ENCODE measurements around the gene NMU.

Gene NMU

DNA sequence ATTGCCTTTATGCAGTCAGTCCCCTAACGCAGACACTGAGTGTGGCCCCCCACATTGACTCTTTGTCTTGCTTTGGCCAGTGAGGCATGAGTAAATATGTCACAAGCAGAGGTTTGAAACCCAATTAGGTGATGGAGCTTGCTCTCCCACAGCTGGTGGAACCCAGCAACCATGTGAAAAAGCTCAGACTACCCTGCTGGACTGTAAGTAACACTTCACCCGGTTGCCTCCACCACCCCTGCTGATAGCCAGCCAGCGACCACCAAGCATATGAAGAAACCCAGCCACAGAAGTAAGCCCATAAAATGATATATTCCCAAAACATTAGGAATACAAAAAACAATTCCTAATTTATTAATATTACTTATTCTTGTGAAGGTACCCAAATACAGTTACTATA lies 22.5 kb downstream of the NMU start:
- TF ChIP-seq CTCF (IDR thresholded peaks at IDR 0.05; ENCODE audit: borderline replicate concordance, control extremely low read depth, extremely low read depth, insufficient read depth, missing control alignments), result no peak
- in situ Hi-C loops (cut with MboI; ENCODE audit: low sequenced_read_pairs, unreplicated experiment), result no loop called here
- DNase-seq (ENCODE audit: low spot score), result no peak

GRCh38 chr4:55612341-55612740 lies 23.8 kb downstream of the NMU start:
- in situ Hi-C loops (cut with MboI; ENCODE audit: low sequenced_read_pairs, unreplicated experiment), result no loop called here
- TF ChIP-seq CTCF (IDR thresholded peaks at IDR 0.05; ENCODE audit: borderline replicate concordance, control extremely low read depth, extremely low read depth, insufficient read depth, missing control alignments), result no peak
- no peak for DNase-seq (ENCODE audit: low spot score)

GRCh38 chr4:55611358-55612059 lies 24.6 kb downstream of the NMU start:
- DNase-seq (ENCODE audit: low spot score), result no peak
- no peak for TF ChIP-seq CTCF (IDR thresholded peaks at IDR 0.05; ENCODE audit: borderline replicate concordance, control extremely low read depth, extremely low read depth, insufficient read depth, missing control alignments)
- in situ Hi-C loops (cut with MboI; ENCODE audit: low sequenced_read_pairs, unreplicated experiment), result no loop called here

- TF ChIP-seq CTCF (IDR thresholded peaks at IDR 0.05; ENCODE audit: borderline replicate concordance, control extremely low read depth, extremely low read depth, insufficient read depth, missing control alignments), result no peak
- DNase-seq (ENCODE audit: low spot score), result no peak
Measured at GRCh38 chr4:55610381-55610780, 25.7 kb downstream of the NMU start.

DNA sequence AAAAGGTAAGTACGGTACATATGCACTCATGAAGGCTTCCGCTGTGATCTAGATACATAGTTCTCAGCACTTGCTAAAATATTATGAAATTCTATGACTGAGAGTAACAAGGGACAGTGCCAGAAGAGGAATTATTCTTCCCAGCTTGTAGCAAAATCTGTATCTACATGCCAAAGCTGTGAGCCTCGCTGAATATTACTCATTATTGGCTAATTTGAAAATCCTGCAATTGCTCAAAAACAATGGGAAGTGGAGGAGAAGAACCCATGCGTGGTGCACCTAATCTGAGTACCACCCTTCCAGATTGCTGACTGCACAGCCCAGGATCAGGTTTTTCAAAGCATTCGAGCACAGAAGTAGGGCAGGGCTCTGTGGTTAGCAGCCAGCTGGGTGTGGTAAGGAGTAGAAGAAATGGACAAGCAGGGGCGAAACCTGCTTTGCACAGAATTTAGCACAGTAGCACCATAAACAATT lies 26.7 kb downstream of the NMU start:
- no peak for TF ChIP-seq CTCF (IDR thresholded peaks at IDR 0.05; ENCODE audit: borderline replicate concordance, control extremely low read depth, extremely low read depth, insufficient read depth, missing control alignments)
- in situ Hi-C loops (cut with MboI; ENCODE audit: low sequenced_read_pairs, unreplicated experiment), result no loop called here
- no peak for DNase-seq (ENCODE audit: low spot score)

More at GRCh38 chr4:55610381-55610780, 25.7 kb downstream of the NMU start:
- in situ Hi-C loops (cut with MboI; ENCODE audit: low sequenced_read_pairs, unreplicated experiment), result no loop called here

DNA sequence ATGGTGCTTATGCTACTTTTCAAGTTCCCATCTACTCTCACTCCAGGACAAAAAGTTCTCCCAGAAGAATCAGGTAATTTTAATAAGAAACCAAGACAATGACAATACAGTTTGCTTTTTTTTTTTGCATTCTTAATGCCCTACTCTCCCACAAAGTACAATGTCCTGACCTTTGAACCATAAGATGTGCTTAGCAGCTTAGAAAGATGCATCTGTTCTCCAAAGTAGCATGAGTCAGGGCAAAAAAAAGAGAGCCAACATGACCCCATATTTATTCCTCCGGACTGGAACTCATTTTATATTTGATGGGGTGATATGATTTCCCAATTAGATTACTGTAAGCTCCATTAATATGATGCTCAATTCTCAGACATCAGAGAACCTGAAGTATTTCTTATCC lies 27.5 kb downstream of the NMU start:
- in situ Hi-C loops (cut with MboI; ENCODE audit: low sequenced_read_pairs, unreplicated experiment), result no loop called here
- TF ChIP-seq CTCF (IDR thresholded peaks at IDR 0.05; ENCODE audit: borderline replicate concordance, control extremely low read depth, extremely low read depth, insufficient read depth, missing control alignments), result no peak

More for the DNA sequence above, 27.5 kb downstream of the NMU start:
- DNase-seq (ENCODE audit: low spot score), result no peak

All from GM13976 (cell line).